ENCODE measurements around the gene OPCML. TPM values are rescaled to one million over a fixed set of nuclear protein-coding genes. Genes with fewer than 3 reads are reported as not detected.

The OPCML gene
- total RNA-seq, 1 donor from 2014 or later, result 0.61 TPM

DNA sequence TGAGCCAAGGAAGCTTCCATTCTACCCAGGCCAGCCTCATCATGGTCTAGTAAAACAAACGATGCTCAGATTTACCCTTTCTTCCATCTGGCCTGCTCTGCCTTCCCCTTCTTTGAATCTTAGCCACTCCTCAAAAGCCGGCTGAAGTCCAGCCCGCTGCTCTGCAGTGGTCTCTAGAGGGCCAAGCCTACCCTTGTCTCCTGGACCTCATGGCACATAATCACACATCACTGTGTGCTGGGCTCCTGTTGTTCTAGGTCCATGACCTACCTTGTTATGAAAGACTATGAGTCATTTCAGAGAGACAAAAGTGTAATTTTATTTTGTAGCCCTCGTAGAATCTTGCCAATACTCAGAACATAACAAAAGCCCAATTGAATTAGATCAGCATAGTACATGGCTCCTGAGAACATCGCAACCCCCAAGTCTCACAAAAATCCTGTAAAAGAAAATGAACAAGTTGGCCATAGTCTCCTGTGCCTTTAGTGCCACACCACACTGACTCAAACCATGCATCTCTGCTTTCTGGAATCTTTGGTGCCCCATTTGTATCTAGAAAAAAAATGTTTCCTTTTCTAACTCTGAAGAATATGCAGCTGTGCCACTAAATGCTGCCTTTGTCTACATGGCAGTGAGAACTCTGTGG, 192.7 kb downstream of the OPCML start:
- H3K27ac Mint-ChIP-seq (ENCODE audit: unreplicated experiment), result no peak overlapping the region
- H3K4me3 Mint-ChIP-seq (ENCODE audit: unreplicated experiment), result no peak overlapping the region
- H3K36me3 Mint-ChIP-seq (ENCODE audit: unreplicated experiment), result no peaks in the 10 kb centered on the region
- no peaks in the 10 kb centered on the region for H3K9me3 Mint-ChIP-seq (ENCODE audit: unreplicated experiment)
- no peaks in the 10 kb centered on the region for H3K27me3 Mint-ChIP-seq (ENCODE audit: unreplicated experiment)
- TF ChIP-seq CTCF (IDR thresholded peaks at IDR 0.05; ENCODE audit: partially characterized antibody, unreplicated experiment), result no peak
- DNase-seq, result no peak
- peaks cover 6% of the 10 kb centered on the region for H3K4me1 Mint-ChIP-seq (ENCODE audit: low read depth, unreplicated experiment)

- H3K27me3 Mint-ChIP-seq (ENCODE audit: unreplicated experiment), result no peaks in the 10 kb centered on the region
- no peaks in the 10 kb centered on the region for H3K36me3 Mint-ChIP-seq (ENCODE audit: unreplicated experiment)
- no peak for TF ChIP-seq CTCF (IDR thresholded peaks at IDR 0.05; ENCODE audit: partially characterized antibody, unreplicated experiment)
- H3K4me3 Mint-ChIP-seq (ENCODE audit: unreplicated experiment), result no peak overlapping the region
- H3K4me1 Mint-ChIP-seq (ENCODE audit: low read depth, unreplicated experiment), result peaks cover 6% of the 10 kb centered on the region
- no peak for DNase-seq
- H3K9me3 Mint-ChIP-seq (ENCODE audit: unreplicated experiment), result no peaks in the 10 kb centered on the region
- H3K27ac Mint-ChIP-seq (ENCODE audit: unreplicated experiment), result no peak overlapping the region
Observed at GRCh38 chr11:133338588-133338987, 193.7 kb downstream of the OPCML start.

- no peak overlapping the region for H3K27ac Mint-ChIP-seq (ENCODE audit: unreplicated experiment)
- H3K4me3 Mint-ChIP-seq (ENCODE audit: unreplicated experiment), result no peak overlapping the region
- H3K9me3 Mint-ChIP-seq (ENCODE audit: unreplicated experiment), result no peaks in the 10 kb centered on the region
- DNase-seq, result no peak
- H3K4me1 Mint-ChIP-seq (ENCODE audit: low read depth, unreplicated experiment), result peaks cover 6% of the 10 kb centered on the region
- no peaks in the 10 kb centered on the region for H3K36me3 Mint-ChIP-seq (ENCODE audit: unreplicated experiment)
- TF ChIP-seq CTCF (IDR thresholded peaks at IDR 0.05; ENCODE audit: partially characterized antibody, unreplicated experiment), result no peak
- H3K27me3 Mint-ChIP-seq (ENCODE audit: unreplicated experiment), result no peaks in the 10 kb centered on the region
Observed at GRCh38 chr11:133337951-133338418, 194.3 kb downstream of the OPCML start.

DNA sequence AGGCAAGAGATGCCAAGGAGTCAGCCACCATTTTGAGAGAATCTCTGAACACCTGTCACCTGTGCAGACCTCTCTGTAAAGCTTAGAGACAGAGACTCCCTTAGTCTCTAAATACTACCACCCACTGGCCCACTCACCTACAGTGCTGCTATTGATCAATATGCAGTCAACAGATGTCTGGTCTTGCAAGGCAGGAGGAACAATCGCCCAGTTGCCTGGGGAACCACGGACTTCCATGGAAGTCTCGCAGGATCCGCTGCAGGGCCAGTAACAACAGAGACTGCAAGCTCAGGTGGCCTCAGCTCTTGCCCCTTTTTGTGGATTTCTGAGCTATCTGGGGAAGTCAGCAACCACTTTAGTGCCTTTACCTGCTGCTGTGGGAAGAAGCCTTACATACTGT, 195.1 kb downstream of the OPCML start:
- Mint-ChIP-seq H3K27me3 (ENCODE audit: unreplicated experiment) (no peaks in the 10 kb centered on the region), H3K4me3 (ENCODE audit: unreplicated experiment) (no peak overlapping the region), H3K27ac (ENCODE audit: unreplicated experiment) (no peak overlapping the region), H3K4me1 (ENCODE audit: low read depth, unreplicated experiment) (peaks cover 4% of the 10 kb centered on the region), H3K9me3 (ENCODE audit: unreplicated experiment) (no peaks in the 10 kb centered on the region), H3K36me3 (ENCODE audit: unreplicated experiment) (no peaks in the 10 kb centered on the region)
- DNase-seq, result no peak
- TF ChIP-seq CTCF (IDR thresholded peaks at IDR 0.05; ENCODE audit: partially characterized antibody, unreplicated experiment), result no peak

GRCh38 chr11:133331031-133331430, 201.3 kb downstream of the OPCML start:
- no peaks in the 10 kb centered on the region for H3K9me3 Mint-ChIP-seq (ENCODE audit: unreplicated experiment)
- no peak overlapping the region for H3K27ac Mint-ChIP-seq (ENCODE audit: unreplicated experiment)
- no peaks in the 10 kb centered on the region for H3K4me1 Mint-ChIP-seq (ENCODE audit: low read depth, unreplicated experiment)
- no peak for DNase-seq
- TF ChIP-seq CTCF (IDR thresholded peaks at IDR 0.05; ENCODE audit: partially characterized antibody, unreplicated experiment), result no peak
- no peak overlapping the region for H3K4me3 Mint-ChIP-seq (ENCODE audit: unreplicated experiment)
- H3K27me3 Mint-ChIP-seq (ENCODE audit: unreplicated experiment), result no peaks in the 10 kb centered on the region
- no peaks in the 10 kb centered on the region for H3K36me3 Mint-ChIP-seq (ENCODE audit: unreplicated experiment)
